ENCODE results near the gene ZDHHC12.

- TF ChIP-seq CTCF (conservative IDR thresholded peaks at IDR 0.05), result no peak
- no peak for TF ChIP-seq ZFX (IDR thresholded peaks at IDR 0.05)
Measured at GRCh38 chr9:128713411-128713780, 10.5 kb downstream of the ZDHHC12 start.
